Body of pancreas (tissue), 4 donors: ENCODE results near the gene EXD3. TPM values are rescaled to one million over a fixed set of nuclear protein-coding genes. Genes with fewer than 3 reads are reported as not detected.
"Not testable (repeated sequence)": the region's sequence is repeated elsewhere in the genome, so short reads cannot be mapped to it uniquely, and the experiment has no call there.

Source experiments
- ATAC-seq: fragments of 150-250 bp; one replicate; pipeline ENCODE4 v1.9.1; 2016
- DNase-seq, 4 donors: peaks; one replicate each; pipeline ENCODE4 v3.0.0-alpha.2; 2019
- H3K27ac ChIP-seq, 4 donors: fragments of 200-600 bp; sonication (generic); 1 replicate in 3 of 4; 2 replicates in 1 of 4; pipeline versions ENCODE4 v1.5.1 to v1.6.1; 2016 to 2019; ENCODE audit warnings: mild to moderate bottlenecking in 1 of 4, mixed read lengths in 1 of 4, moderate library complexity in 1 of 4
- H3K27me3 ChIP-seq, 2 donors: fragments of 200-600 bp; sonication (generic); one replicate each; pipeline ENCODE4 v1.6.0; 2016; ENCODE audit warnings: mild to moderate bottlenecking in 1 of 2
- H3K36me3 ChIP-seq, 2 donors: fragments of 200-600 bp; sonication (generic); replicated peaks in 1 of 2; 2 replicates each; pipeline ENCODE4 v1.5.1; 2016; ENCODE audit warnings: low read depth in 2 of 2; ENCODE audit not compliant: insufficient read depth in 1 of 2
- H3K4me1 ChIP-seq: fragments of 200-600 bp; sonication (generic); one replicate; pipeline ENCODE4 v1.6.0; 2016
- H3K4me3 ChIP-seq, 2 donors: fragments of 200-600 bp; sonication (generic); 1 replicate in 1 of 2; 2 replicates in 1 of 2; pipeline ENCODE4 v1.5.1; 2016 to 2019
- H3K9me3 ChIP-seq, 3 donors: fragments of 200-600 bp; sonication (generic); 1 replicate in 2 of 3; 2 replicates in 1 of 3; pipeline ENCODE4 v1.5.1; 2016
- POLR2A ChIP-seq, 3 donors: fragments of 450-650 bp; IDR thresholded peaks; one replicate each; pipeline ENCODE4 v1.6.1; 2016; ENCODE audit warnings: antibody characterized with exemption in 3 of 3, mild to moderate bottlenecking in 2 of 3
- WGBS, 2 donors: methylation state at CpG; one replicate each; pipeline ENCODE4 v1.1.5; 2017; 5-methylcytosine and 5-hydroxymethylcytosine counted together
- intact Hi-C: fragments of 100-400 bp; cut with DNase I; formaldehyde crosslinking; loops from one replicate; pipeline ENCODE4 v1.15.1; 2023
- total RNA-seq, 2 donors: library from RNA; depleted of rRNA; stranded (reverse); fragments of >200 nt; gene quantifications; one replicate each; pipeline ENCODE4 v1.1.0, GENCODE V29; 2016
- TF ChIP-seq, protein P1 (sequence below), 7 experiments: fragments of 450-650 bp in 4 of 7; fragments of 200-600 bp in 3 of 7; sonication (generic) in 3 of 7; IDR thresholded peaks; one replicate each; pipeline ENCODE4 v1.5.1; 2016 to 2019; ENCODE audit warnings: antibody characterized with exemption in 7 of 7

Gene EXD3
- total RNA-seq, 2 donors from 2014 or later = 23.3 to 34.9 TPM

DNA sequence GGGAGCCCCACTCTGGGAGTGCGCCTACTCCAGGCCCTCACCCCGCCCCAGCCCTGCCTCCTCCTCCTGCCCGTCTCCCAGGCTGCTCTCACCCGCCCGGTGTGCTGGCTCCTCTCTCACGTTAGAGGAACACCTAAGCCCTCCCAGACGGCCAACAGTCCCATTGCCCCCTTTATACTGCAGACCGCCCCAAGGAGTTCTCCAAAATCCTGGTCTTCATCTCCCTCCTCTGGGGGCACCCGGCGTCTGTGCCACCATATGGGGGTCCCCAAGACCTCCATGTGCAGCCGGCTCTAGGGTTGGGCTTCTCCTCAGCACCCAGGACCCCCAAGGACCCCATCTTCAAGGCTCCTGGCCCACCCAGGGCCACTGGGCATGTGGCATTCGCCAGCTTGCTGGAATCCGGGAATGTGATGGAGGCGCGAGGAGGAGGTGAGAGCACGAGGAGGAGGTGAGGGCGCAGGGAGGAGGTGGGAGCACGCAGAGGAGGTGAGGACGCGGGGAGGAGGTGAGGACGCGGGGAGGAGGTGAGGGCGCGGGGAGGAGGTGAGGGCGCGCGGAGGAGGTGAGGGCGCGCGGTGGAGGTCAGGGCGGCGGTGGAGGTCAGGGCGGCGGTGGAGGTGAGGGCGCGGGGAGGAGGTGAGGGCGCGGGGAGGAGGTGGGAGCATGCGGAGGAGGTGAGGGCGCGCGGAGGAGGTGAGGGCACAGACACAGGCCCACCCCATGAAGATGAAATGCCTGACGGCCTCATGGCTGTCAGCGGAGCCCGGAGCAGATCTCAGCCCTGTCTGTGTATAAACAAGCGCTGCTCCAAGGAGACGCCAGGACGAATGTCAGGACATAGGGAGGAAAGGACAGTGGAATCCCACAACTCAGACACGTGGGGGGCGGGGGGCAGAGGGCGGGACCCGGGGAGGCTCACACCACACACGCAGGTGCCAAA, 41.2 kb downstream of the EXD3 start:
- no peaks in the 10 kb centered on the region for H3K9me3 ChIP-seq
- no peaks in the 10 kb centered on the region for H3K36me3 ChIP-seq
- intact Hi-C loops = no loop called here
- H3K27ac ChIP-seq = no peak overlapping the region
- H3K4me1 ChIP-seq = no peaks in the 10 kb centered on the region
- TF ChIP-seq POLR2A (IDR thresholded peaks at IDR 0.05) = no peak
- DNase-seq (peak in 1 of 4 donors; percentile 9), ATAC-seq (no peak)
- no peaks in the 10 kb centered on the region for H3K27me3 ChIP-seq
- H3K4me3 ChIP-seq = no peak overlapping the region
- WGBS, 2 donors = 90 to 91% methylated on average over 52 to 53 of the region's 53 CpGs

DNA sequence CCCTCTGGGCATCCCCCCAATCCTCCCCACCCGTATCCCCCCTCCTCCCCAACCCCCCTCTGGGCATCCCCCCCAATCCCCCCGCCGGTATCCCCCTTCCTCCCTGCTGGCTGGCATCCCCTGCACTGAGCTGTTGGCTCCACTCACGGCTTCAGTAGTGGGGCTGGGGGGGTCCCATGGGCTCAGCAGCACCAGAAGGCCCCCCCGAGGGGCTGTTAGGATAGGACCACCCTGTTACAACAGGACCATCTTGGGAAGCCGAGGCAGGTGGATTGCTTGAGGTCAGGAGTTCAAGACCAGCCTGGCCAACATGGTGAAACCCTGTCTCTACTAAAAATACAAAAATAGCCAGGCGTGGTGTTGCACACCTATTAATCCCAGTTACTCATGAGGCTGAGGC, 42.4 kb downstream of the EXD3 start:
- Histone ChIP-seq H3K4me1 (no peaks in the 10 kb centered on the region), H3K9me3 (no peaks in the 10 kb centered on the region), H3K4me3 (no peak overlapping the region), H3K27me3 (no peaks in the 10 kb centered on the region), H3K27ac (no peak overlapping the region), H3K36me3 (no peaks in the 10 kb centered on the region)
- no peak for TF ChIP-seq POLR2A (IDR thresholded peaks at IDR 0.05)
- TF ChIP-seq, protein P1, sequence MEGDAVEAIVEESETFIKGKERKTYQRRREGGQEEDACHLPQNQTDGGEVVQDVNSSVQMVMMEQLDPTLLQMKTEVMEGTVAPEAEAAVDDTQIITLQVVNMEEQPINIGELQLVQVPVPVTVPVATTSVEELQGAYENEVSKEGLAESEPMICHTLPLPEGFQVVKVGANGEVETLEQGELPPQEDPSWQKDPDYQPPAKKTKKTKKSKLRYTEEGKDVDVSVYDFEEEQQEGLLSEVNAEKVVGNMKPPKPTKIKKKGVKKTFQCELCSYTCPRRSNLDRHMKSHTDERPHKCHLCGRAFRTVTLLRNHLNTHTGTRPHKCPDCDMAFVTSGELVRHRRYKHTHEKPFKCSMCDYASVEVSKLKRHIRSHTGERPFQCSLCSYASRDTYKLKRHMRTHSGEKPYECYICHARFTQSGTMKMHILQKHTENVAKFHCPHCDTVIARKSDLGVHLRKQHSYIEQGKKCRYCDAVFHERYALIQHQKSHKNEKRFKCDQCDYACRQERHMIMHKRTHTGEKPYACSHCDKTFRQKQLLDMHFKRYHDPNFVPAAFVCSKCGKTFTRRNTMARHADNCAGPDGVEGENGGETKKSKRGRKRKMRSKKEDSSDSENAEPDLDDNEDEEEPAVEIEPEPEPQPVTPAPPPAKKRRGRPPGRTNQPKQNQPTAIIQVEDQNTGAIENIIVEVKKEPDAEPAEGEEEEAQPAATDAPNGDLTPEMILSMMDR (IDR thresholded peaks at IDR 0.05) = no peak
- ATAC-seq = no peak
- intact Hi-C loops = no loop called here
- WGBS, 2 donors = 94 to 100% methylated on average over 1 to 4 of the region's 7 CpGs
- DNase-seq = peak in 1 of 4 donors; percentile 10

DNA sequence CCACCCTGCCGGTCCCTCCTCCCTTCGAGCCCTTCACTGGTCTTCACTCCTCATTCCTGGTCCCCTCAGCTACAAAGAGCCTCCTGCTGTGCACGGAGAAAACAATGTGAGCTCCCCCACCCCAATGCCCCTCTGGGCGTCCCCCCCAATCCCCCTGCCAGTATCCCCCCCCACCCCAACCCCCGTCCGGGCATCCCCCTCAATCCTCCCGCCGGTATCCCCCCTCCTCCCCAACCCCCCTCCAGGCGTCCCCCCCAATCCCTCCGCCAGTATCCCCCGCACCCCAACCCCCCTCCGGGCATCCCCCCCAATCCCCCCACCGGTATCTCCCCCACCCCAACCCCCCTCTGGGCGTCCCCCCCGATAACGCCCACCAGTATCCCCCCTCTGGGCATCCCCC, 42.8 kb downstream of the EXD3 start:
- H3K27me3 ChIP-seq = no peaks in the 10 kb centered on the region
- ATAC-seq (no peak), DNase-seq (no peak)
- no peak for TF ChIP-seq POLR2A (IDR thresholded peaks at IDR 0.05)
- TF ChIP-seq, protein P1 (IDR thresholded peaks at IDR 0.05) = no peak
- WGBS, 2 donors = 72 to 95% methylated on average over 3 to 14 of the region's 16 CpGs
- no peak overlapping the region for H3K27ac ChIP-seq
- intact Hi-C loops = no loop called here
- H3K4me3 ChIP-seq = no peak overlapping the region
- no peaks in the 10 kb centered on the region for H3K4me1 ChIP-seq
- H3K36me3 ChIP-seq = no peaks in the 10 kb centered on the region
- H3K9me3 ChIP-seq = no peaks in the 10 kb centered on the region

DNA sequence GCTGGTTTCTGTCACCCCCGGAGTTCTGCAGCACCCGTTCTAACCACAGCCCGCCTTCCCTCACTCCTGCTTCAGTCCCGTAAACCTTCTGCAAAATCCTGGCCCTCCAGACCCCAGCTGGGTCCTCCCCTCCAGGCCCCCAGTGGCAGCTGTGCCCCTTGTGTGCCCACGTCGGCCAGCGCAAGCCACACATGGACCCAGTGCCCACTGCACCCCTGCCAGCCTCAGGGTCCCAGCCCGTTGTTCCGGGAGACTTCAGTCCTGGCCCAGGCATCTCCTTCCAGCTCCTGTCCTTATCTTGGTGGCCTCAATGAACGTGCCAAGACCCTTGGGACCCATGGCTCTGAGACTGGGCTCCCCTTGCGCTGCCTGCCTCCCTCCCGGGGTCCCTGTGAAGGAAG, 43.2 kb downstream of the EXD3 start:
- TF ChIP-seq, protein P1 (IDR thresholded peaks at IDR 0.05) = no peak
- TF ChIP-seq POLR2A (IDR thresholded peaks at IDR 0.05) = no peak
- intact Hi-C loops = no loop called here
- no peak for ATAC-seq
- Histone ChIP-seq H3K9me3 (no peaks in the 10 kb centered on the region), H3K4me1 (no peaks in the 10 kb centered on the region), H3K27me3 (no peaks in the 10 kb centered on the region), H3K27ac (no peak overlapping the region), H3K36me3 (no peaks in the 10 kb centered on the region), H3K4me3 (no peak overlapping the region)
- WGBS, 2 donors = 80 to 94% methylated on average over 11 to 12 of the region's 12 CpGs
- DNase-seq = peak in 1 of 4 donors; percentile 7

DNA sequence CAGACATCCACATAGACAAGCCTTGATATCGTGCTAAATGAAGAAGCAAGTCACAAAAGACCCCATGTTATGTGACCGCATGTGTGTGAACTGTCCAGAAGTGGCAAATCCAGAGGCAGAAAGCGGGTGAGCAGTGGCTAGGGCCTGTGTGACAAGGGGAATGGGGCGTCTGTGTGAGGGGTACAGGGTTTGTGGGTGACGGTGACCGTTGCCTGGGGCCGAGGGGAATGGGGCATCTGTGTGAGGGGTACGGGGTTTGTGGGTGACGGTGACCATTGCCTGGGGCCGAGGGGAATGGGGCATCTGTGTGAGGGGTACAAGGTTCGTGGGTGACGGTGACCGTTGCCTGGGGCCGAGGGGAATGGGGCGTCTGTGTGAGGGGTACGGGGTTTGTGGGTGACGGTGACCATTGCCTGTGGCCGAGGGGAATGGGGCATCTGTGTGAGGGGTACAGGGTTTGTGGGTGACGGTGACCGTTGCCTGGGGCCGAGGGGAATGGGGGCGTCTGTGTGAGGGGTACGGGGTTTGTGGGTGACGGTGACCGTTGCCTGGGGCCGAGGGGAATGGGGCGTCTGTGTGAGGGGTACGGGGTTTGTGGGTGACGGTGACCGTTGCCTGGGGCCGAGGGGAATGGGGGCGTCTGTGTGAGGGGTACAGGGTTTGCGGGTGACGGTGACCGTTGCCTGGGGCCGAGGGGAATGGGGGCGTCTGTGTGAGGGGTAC, 44.1 kb downstream of the EXD3 start:
- peak in 1 of 4 donors; percentile 1 for DNase-seq
- H3K36me3 ChIP-seq, H3K9me3 ChIP-seq, H3K27me3 ChIP-seq, H3K27ac ChIP-seq, ATAC-seq, H3K4me1 ChIP-seq, intact Hi-C loops, H3K4me3 ChIP-seq: not testable (repeated sequence)
- 87 to 95% methylated on average over 10 to 20 of the region's 37 CpGs for WGBS, 2 donors
